ENCODE measurements around the gene PDGFRA. TPM values are rescaled to one million over a fixed set of nuclear protein-coding genes. Genes with fewer than 3 reads are reported as not detected.

The PDGFRA gene
- total RNA-seq, 1 experiment from 2014 or later, result 0.25 TPM

- RAD21 ChIA-PET (ENCODE audit: low non-redundant PET in 1 of 2, low total read pairs in 2 of 2, uncharacterized antibody in 2 of 2, unreplicated experiment in 2 of 2), result no interaction called here
- Histone ChIP-seq H3K9me2 (ENCODE audit: insufficient read depth) (no peaks in the 10 kb centered on the region), H3K79me2 (ENCODE audit: insufficient read depth, low read length) (no peaks in the 10 kb centered on the region), H3K4me2 (ENCODE audit: low read length) (no peak overlapping the region), H3K9ac (ENCODE audit: low read length) (no peak overlapping the region), H3K9me3 (ENCODE audit: control insufficient read depth in 1 of 2, insufficient read depth in 1 of 2, low read depth in 1 of 2, low read length in 2 of 2) (no peaks in the 10 kb centered on the region), H2AFZ (ENCODE audit: low read depth, low read length, poor library complexity, severe bottlenecking) (no peak overlapping the region), H3K36me3 (ENCODE audit: control insufficient read depth in 1 of 2, insufficient read depth in 2 of 2, low read length in 2 of 2) (no peaks in the 10 kb centered on the region), H3K27me3 (ENCODE audit: insufficient read depth, low read length) (no peaks in the 10 kb centered on the region), H3K27ac (ENCODE audit: low read depth, low read length) (no peak overlapping the region), H3K4me3 (replicated peaks in 1 of 2; ENCODE audit: low read depth in 1 of 2, low read length in 2 of 2) (no peak overlapping the region), H3K4me1 (ENCODE audit: control insufficient read depth in 1 of 2, insufficient read depth in 2 of 2, low read length in 2 of 2) (peaks cover 0 to 27% of the 10 kb centered on the region in 2 experiments; a peak in 3 of 4 replicates), H4K20me1 (ENCODE audit: insufficient read depth) (no peaks in the 10 kb centered on the region)
- CTCF ChIA-PET, result interaction anchor here (2.3 to 3.7 kb wide), 2 partner anchors 301 to 323 kb away, joined by 6 to 34 read pairs; no protein-coding TSS in a partner anchor
- BruUV-seq (replicated peaks), result no TSS peak
- no peak for DNase-seq (ENCODE audit: low read depth, low spot score)
- POLR2A ChIA-PET, result no interaction called here
- TF ChIP-seq ZNF274 (IDR thresholded peaks at IDR 0.05; ENCODE audit: low read depth, low read length) (no peak), POLR2AphosphoS5 (IDR thresholded peaks at IDR 0.05; ENCODE audit: low read depth, low read length) (no peak), SRF (IDR thresholded peaks at IDR 0.05; ENCODE audit: low read depth) (no peak), ZFX (IDR thresholded peaks at IDR 0.05) (no peak), ELF1 (IDR thresholded peaks at IDR 0.05; ENCODE audit: borderline replicate concordance, low read depth) (no peak), CEBPB (IDR thresholded peaks at IDR 0.05; ENCODE audit: low read depth) (no peak), YY1 (IDR thresholded peaks at IDR 0.05; ENCODE audit: extremely low read depth, insufficient replicate concordance, low read depth, low read length) (no peak), CBX3 (IDR thresholded peaks at IDR 0.05; ENCODE audit: low read depth) (no peak), SIN3A (IDR thresholded peaks at IDR 0.05; ENCODE audit: low read depth) (no peak), RAD21 (IDR thresholded peaks at IDR 0.05; ENCODE audit: low read depth) (no peak), ATF3 (IDR thresholded peaks at IDR 0.05) (no peak), TCF7L2 (IDR thresholded peaks at IDR 0.05; ENCODE audit: borderline replicate concordance, extremely low read depth, insufficient read depth, insufficient read length) (no peak), FOSL1 (IDR thresholded peaks at IDR 0.05; ENCODE audit: low read depth) (no peak), EGR1 (IDR thresholded peaks at IDR 0.05; ENCODE audit: low read depth) (no peak)
- TF ChIP-seq, protein P1, sequence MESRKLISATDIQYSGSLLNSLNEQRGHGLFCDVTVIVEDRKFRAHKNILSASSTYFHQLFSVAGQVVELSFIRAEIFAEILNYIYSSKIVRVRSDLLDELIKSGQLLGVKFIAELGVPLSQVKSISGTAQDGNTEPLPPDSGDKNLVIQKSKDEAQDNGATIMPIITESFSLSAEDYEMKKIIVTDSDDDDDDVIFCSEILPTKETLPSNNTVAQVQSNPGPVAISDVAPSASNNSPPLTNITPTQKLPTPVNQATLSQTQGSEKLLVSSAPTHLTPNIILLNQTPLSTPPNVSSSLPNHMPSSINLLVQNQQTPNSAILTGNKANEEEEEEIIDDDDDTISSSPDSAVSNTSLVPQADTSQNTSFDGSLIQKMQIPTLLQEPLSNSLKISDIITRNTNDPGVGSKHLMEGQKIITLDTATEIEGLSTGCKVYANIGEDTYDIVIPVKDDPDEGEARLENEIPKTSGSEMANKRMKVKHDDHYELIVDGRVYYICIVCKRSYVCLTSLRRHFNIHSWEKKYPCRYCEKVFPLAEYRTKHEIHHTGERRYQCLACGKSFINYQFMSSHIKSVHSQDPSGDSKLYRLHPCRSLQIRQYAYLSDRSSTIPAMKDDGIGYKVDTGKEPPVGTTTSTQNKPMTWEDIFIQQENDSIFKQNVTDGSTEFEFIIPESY (IDR thresholded peaks at IDR 0.05; ENCODE audit: extremely low read depth, insufficient replicate concordance, low read length), result no peak
- intact Hi-C loops (cut with micrococcal nuclease), result loop anchor here (5.0 to 10.0 kb wide), 4 partner anchors 617 to 1859 kb away; no protein-coding TSS in a partner anchor
- no peak for ATAC-seq
Observed at GRCh38 chr4:54231419-54231767, 2.3 kb downstream of the PDGFRA start.
